DMS153 treated with DMSO at 0.1 percent for 48 hours (cell line): Measurements from ENCODE around the gene PAK5.

Experiments used
- DNase-seq: peaks from one replicate; lab custom pipeline; 2025; ENCODE audit not compliant: unreplicated experiment; lab: John Stamatoyannopoulos, UW

The PAK5 gene

GRCh38 chr20:9626357-9626756 is 212.5 kb downstream of the PAK5 start:
- DNase-seq, result peak; percentile 18

- DNase-seq, result peak; percentile 51
Observed at GRCh38 chr20:9617940-9618339, 220.9 kb downstream of the PAK5 start.

GRCh38 chr20:9616833-9617461 is 221.9 kb downstream of the PAK5 start:
- peak; percentile 76 for DNase-seq

GRCh38 chr20:9616455-9616805 is 222.4 kb downstream of the PAK5 start:
- DNase-seq, result no peak

- DNase-seq, result no peak
Observed at GRCh38 chr20:9615766-9616454, 223.0 kb downstream of the PAK5 start.

GRCh38 chr20:9615118-9615517 is 223.8 kb downstream of the PAK5 start:
- DNase-seq, result no peak

- no peak for DNase-seq
Observed at GRCh38 chr20:9613871-9614270, 225.0 kb downstream of the PAK5 start.

- DNase-seq, result no peak
Observed at GRCh38 chr20:9611921-9612320, 227.0 kb downstream of the PAK5 start.

- DNase-seq, result no peak
Observed at GRCh38 chr20:9610665-9611064, 228.2 kb downstream of the PAK5 start.

- DNase-seq, result peak; percentile 57
Observed at GRCh38 chr20:9609887-9610502, 228.9 kb downstream of the PAK5 start.

GRCh38 chr20:9608639-9609340 is 230.1 kb downstream of the PAK5 start:
- no peak for DNase-seq

- DNase-seq, result no peak
Observed at GRCh38 chr20:9602847-9603183, 236.1 kb downstream of the PAK5 start.

- DNase-seq, result no peak
Observed at GRCh38 chr20:9600562-9600961, 238.3 kb downstream of the PAK5 start.

GRCh38 chr20:9597547-9597946 is 241.3 kb downstream of the PAK5 start:
- DNase-seq, result no peak

- DNase-seq, result no peak
Observed at GRCh38 chr20:9595763-9596162, 243.1 kb downstream of the PAK5 start.

GRCh38 chr20:9594284-9594875 is 244.5 kb downstream of the PAK5 start:
- no peak for DNase-seq

GRCh38 chr20:9592419-9592818 is 246.5 kb downstream of the PAK5 start:
- no peak for DNase-seq

GRCh38 chr20:9591080-9591479 is 247.8 kb downstream of the PAK5 start:
- no peak for DNase-seq

GRCh38 chr20:9590189-9590588 is 248.7 kb downstream of the PAK5 start:
- peak; percentile 41 for DNase-seq

GRCh38 chr20:9588706-9589105 is 250.2 kb downstream of the PAK5 start:
- DNase-seq, result no peak

- no peak for DNase-seq
Observed at GRCh38 chr20:9583151-9583550, 255.7 kb downstream of the PAK5 start.

- DNase-seq, result no peak
Observed at GRCh38 chr20:9582137-9582536, 256.7 kb downstream of the PAK5 start.
